ENCODE results near the gene SYT2. TPM values are rescaled to one million over a fixed set of nuclear protein-coding genes. Genes with fewer than 3 reads are reported as not detected.
"Not testable (repeated sequence)": the region's sequence is repeated elsewhere in the genome, so short reads cannot be mapped to it uniquely, and the experiment has no call there.

SYT2 gene
- total RNA-seq, 4 donors from 2014 or later, result 0.11 to 0.19 TPM; not detected in 2

- no peak overlapping the region for H3K4me3 ChIP-seq
- H3K27me3 ChIP-seq, result no peaks in the 10 kb centered on the region
- H3K27ac ChIP-seq (replicated peaks in 1 of 4), result no peak overlapping the region
- TF ChIP-seq POLR2A (IDR thresholded peaks at IDR 0.05; ENCODE audit: low read depth) (no peak), POLR2AphosphoS5 (IDR thresholded peaks at IDR 0.05) (no peak), EP300 (IDR thresholded peaks at IDR 0.05) (no peak)
- TF ChIP-seq, protein P1, sequence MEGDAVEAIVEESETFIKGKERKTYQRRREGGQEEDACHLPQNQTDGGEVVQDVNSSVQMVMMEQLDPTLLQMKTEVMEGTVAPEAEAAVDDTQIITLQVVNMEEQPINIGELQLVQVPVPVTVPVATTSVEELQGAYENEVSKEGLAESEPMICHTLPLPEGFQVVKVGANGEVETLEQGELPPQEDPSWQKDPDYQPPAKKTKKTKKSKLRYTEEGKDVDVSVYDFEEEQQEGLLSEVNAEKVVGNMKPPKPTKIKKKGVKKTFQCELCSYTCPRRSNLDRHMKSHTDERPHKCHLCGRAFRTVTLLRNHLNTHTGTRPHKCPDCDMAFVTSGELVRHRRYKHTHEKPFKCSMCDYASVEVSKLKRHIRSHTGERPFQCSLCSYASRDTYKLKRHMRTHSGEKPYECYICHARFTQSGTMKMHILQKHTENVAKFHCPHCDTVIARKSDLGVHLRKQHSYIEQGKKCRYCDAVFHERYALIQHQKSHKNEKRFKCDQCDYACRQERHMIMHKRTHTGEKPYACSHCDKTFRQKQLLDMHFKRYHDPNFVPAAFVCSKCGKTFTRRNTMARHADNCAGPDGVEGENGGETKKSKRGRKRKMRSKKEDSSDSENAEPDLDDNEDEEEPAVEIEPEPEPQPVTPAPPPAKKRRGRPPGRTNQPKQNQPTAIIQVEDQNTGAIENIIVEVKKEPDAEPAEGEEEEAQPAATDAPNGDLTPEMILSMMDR (IDR thresholded peaks at IDR 0.05), result peak in 1 of 3 experiments; percentile 24
- intact Hi-C loops (cut with DNase I), result loop anchor here (5.0 kb wide), 1 partner anchor 247 kb away; no protein-coding TSS in a partner anchor
- peaks cover 29 to 90% (median 67%) of the 10 kb centered on the region in 4 donors for H3K36me3 ChIP-seq
- WGBS, result 87% methylated on average over 1 of the region's 1 CpG
- no peaks in the 10 kb centered on the region for H3K4me1 ChIP-seq
- no peaks in the 10 kb centered on the region for H3K9me3 ChIP-seq
- DNase-seq (ENCODE audit: extremely low spot score), result no peak
Observed at GRCh38 chr1:202750761-202751160, 40.5 kb upstream of the SYT2 start.

DNA sequence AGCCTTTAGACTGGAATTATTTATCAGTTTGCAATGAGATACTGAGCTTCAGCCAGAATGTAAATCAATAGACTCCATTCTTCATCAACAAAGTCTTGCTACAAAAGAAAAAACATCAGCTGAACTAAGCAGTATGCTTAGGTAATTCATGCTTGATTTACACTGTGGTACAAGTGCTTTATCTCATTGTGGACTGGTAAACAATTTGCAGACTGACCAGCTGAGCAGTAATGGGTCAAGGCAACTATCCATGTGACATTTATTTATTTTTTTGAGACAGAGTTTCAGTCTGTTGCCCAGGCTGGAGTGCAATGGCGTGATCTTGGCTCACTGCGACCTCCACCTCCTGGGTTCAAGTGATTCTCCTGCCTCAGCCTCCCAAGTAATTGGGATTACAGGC is 39.8 kb upstream of the SYT2 start:
- no peak overlapping the region for H3K27ac ChIP-seq (replicated peaks in 1 of 4)
- intact Hi-C loops (cut with DNase I), result loop anchor here (5.0 kb wide), 1 partner anchor 247 kb away; no protein-coding TSS in a partner anchor
- TF ChIP-seq, protein P1 (IDR thresholded peaks at IDR 0.05), result no peak
- TF ChIP-seq POLR2AphosphoS5 (IDR thresholded peaks at IDR 0.05) (no peak), EP300 (IDR thresholded peaks at IDR 0.05) (no peak), POLR2A (IDR thresholded peaks at IDR 0.05; ENCODE audit: low read depth) (no peak)
- peaks cover 29 to 90% (median 67%) of the 10 kb centered on the region in 4 donors for H3K36me3 ChIP-seq
- no peak for DNase-seq (ENCODE audit: extremely low spot score)
- H3K4me3 ChIP-seq, result no peak overlapping the region
- no peaks in the 10 kb centered on the region for H3K27me3 ChIP-seq
- 92% methylated on average over 2 of the region's 2 CpGs for WGBS
- no peaks in the 10 kb centered on the region for H3K9me3 ChIP-seq
- no peaks in the 10 kb centered on the region for H3K4me1 ChIP-seq

GRCh38 chr1:202745323-202745888 is 35.2 kb upstream of the SYT2 start:
- WGBS, result 85% methylated on average over 3 of the region's 3 CpGs
- H3K9me3 ChIP-seq, result no peaks in the 10 kb centered on the region
- H3K36me3 ChIP-seq, result peaks cover 56 to 91% (median 74%) of the 10 kb centered on the region in 4 donors
- H3K4me1 ChIP-seq, result no peaks in the 10 kb centered on the region
- intact Hi-C loops (cut with DNase I), result no loop called here
- TF ChIP-seq EP300 (IDR thresholded peaks at IDR 0.05) (no peak), POLR2A (IDR thresholded peaks at IDR 0.05; ENCODE audit: low read depth) (no peak), POLR2AphosphoS5 (IDR thresholded peaks at IDR 0.05) (no peak)
- TF ChIP-seq, protein P1 (IDR thresholded peaks at IDR 0.05), result no peak
- no peaks in the 10 kb centered on the region for H3K27me3 ChIP-seq
- no peak overlapping the region for H3K27ac ChIP-seq (replicated peaks in 1 of 4)
- DNase-seq (ENCODE audit: extremely low spot score), result no peak
- H3K4me3 ChIP-seq, result no peak overlapping the region

DNA sequence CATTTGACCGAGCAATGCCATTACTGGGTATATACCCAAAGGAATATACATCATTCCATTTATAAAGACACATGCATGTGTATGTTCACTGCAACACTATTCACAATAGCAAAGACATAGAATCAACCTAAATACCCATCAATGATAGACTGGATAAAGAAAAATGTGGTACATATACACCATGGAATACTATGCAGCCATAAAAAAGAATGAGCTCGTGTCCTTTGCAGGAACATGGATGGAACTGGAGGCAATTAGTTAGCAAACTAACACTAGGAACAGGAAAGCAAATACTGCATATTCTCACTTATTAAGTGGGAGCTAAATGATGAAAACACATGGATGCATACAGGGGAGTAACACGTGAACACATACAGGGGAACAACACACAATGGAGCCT is 34.5 kb upstream of the SYT2 start:
- intact Hi-C loops (cut with DNase I); H3K4me3 ChIP-seq; H3K27me3 ChIP-seq; H3K4me1 ChIP-seq; DNase-seq (ENCODE audit: extremely low spot score); H3K27ac ChIP-seq (replicated peaks in 1 of 4); H3K9me3 ChIP-seq: not testable (repeated sequence)
- WGBS, result 90% methylated on average over 3 of the region's 3 CpGs
- peaks cover 54 to 91% (median 74%) of the 10 kb centered on the region in 4 donors for H3K36me3 ChIP-seq

DNA sequence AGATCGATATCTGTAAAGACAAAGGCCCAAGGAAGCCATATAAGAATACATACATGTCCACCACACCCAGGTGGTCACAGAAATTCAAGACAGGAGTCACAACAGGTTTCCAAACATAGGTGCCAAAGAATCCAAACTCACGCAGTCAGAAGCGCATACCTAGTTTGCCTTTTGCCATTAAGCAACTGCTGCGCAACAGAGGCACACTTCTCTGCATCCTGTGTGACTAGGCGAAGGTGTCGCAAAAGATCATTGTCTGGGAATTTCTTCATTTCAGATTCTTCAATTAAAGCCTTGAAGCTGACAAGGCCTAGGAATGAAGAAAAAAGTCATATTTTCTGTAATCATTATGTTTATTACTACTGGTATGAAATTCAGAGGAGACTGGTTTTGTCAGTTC is 32.2 kb upstream of the SYT2 start:
- Histone ChIP-seq H3K4me3 (no peak overlapping the region), H3K4me1 (no peaks in the 10 kb centered on the region), H3K9me3 (no peaks in the 10 kb centered on the region), H3K27ac (replicated peaks in 1 of 4) (no peak overlapping the region), H3K27me3 (no peaks in the 10 kb centered on the region), H3K36me3 (peaks cover 42 to 88% (median 69%) of the 10 kb centered on the region in 4 donors)
- no peak for DNase-seq (ENCODE audit: extremely low spot score)
- intact Hi-C loops (cut with DNase I), result no loop called here
- WGBS, result 97% methylated on average over 6 of the region's 6 CpGs
- no peak for TF ChIP-seq EP300 (IDR thresholded peaks at IDR 0.05)
- TF ChIP-seq, protein P1 (IDR thresholded peaks at IDR 0.05), result no peak
- no peak for TF ChIP-seq POLR2A (IDR thresholded peaks at IDR 0.05; ENCODE audit: low read depth)
- no peak for TF ChIP-seq POLR2AphosphoS5 (IDR thresholded peaks at IDR 0.05)

Data from esophagus muscularis mucosa (tissue), 4 donors.